ENCODE results near the gene KHK.

DNA sequence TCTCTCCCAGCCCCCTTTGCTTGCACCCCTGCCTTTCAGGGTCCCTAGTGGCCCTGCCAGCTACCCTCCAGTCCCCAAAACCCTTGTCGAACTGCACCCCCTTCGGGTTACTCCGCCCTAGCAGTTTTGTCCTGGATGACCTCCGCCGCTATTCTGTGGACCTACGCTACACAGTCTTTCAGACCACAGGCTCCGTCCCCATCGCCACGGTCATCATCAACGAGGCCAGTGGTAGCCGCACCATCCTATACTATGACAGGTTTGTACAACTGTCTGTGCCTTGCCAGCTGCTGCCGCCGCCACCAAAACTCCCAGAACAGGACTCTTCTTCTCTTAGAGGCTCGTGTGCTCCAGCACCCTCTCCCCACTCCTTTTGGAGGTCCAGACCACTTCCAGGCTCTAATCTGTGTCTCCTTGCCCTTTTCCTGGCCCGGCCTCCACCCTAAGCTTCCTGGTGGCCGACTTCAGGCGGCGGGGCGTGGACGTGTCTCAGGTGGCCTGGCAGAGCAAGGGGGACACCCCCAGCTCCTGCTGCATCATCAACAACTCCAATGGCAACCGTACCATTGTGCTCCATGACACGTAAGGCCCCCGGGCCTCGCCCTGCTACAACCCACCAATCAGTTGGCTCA, 7.9 kb downstream of the KHK start:
- TF ChIP-seq, protein P1, sequence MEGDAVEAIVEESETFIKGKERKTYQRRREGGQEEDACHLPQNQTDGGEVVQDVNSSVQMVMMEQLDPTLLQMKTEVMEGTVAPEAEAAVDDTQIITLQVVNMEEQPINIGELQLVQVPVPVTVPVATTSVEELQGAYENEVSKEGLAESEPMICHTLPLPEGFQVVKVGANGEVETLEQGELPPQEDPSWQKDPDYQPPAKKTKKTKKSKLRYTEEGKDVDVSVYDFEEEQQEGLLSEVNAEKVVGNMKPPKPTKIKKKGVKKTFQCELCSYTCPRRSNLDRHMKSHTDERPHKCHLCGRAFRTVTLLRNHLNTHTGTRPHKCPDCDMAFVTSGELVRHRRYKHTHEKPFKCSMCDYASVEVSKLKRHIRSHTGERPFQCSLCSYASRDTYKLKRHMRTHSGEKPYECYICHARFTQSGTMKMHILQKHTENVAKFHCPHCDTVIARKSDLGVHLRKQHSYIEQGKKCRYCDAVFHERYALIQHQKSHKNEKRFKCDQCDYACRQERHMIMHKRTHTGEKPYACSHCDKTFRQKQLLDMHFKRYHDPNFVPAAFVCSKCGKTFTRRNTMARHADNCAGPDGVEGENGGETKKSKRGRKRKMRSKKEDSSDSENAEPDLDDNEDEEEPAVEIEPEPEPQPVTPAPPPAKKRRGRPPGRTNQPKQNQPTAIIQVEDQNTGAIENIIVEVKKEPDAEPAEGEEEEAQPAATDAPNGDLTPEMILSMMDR (optimal IDR thresholded peaks at IDR 0.05 in 1 of 3, IDR thresholded peaks at IDR 0.05 in 1 of 3, conservative IDR thresholded peaks at IDR 0.05 in 1 of 3; ENCODE audit: extremely low read depth in 1 of 3, insufficient read depth in 2 of 3, low read length in 3 of 3): no peak
- TF ChIP-seq EZH2 (IDR thresholded peaks at IDR 0.05; ENCODE audit: low read length): no peak

All from keratinocyte (primary cell).